GM23248 (cell line): ENCODE results near the gene BCL2L12. TPM values are rescaled to one million over a fixed set of nuclear protein-coding genes. Genes with fewer than 3 reads are reported as not detected.

ENCODE experiments used
- DNase-seq: peaks from one replicate; pipeline ENCODE4 v3.0.0-alpha.2; 2015
- H2AFZ ChIP-seq: fragments of 200-600 bp; sonication (generic); 2 replicates; pipeline ENCODE4 v1.6.1; 2016; ENCODE audit warnings: antibody characterized with exemption
- H3F3A ChIP-seq: fragments of 200-600 bp; sonication (generic); 2 replicates; pipeline ENCODE4 v1.6.1; 2016; ENCODE audit warnings: mild to moderate bottlenecking, antibody characterized with exemption, mixed run types; ENCODE audit not compliant: insufficient read depth
- H3K27ac ChIP-seq: fragments of 200-600 bp; sonication (generic); 2 replicates; pipeline ENCODE4 v1.5.1; 2016; ENCODE audit warnings: mild to moderate bottlenecking
- H3K27me3 ChIP-seq: fragments of 200-600 bp; sonication (generic); replicated peaks from 2 replicates; pipeline ENCODE4 v1.6.1; 2016; ENCODE audit warnings: mild to moderate bottlenecking; ENCODE audit not compliant: insufficient read depth
- H3K36me3 ChIP-seq: fragments of 200-600 bp; sonication (generic); 2 replicates; pipeline ENCODE4 v1.6.1; 2016; ENCODE audit warnings: low read depth, mild to moderate bottlenecking
- H3K4me1 ChIP-seq: fragments of 200-600 bp; sonication (generic); 2 replicates; pipeline ENCODE4 v1.6.1; 2016; ENCODE audit warnings: mild to moderate bottlenecking; ENCODE audit not compliant: insufficient read depth
- H3K4me2 ChIP-seq: fragments of 200-600 bp; sonication (generic); one replicate; pipeline ENCODE4 v1.6.1; 2016; ENCODE audit warnings: mild to moderate bottlenecking; ENCODE audit not compliant: unreplicated experiment
- H3K4me3 ChIP-seq: fragments of 200-600 bp; sonication (generic); 2 replicates; pipeline ENCODE4 v1.5.1; 2016; ENCODE audit warnings: mild to moderate bottlenecking
- H3K79me2 ChIP-seq: fragments of 200-600 bp; sonication (generic); 2 replicates; pipeline ENCODE4 v1.6.1; 2016; ENCODE audit warnings: mild to moderate bottlenecking; ENCODE audit not compliant: insufficient read depth
- H3K9ac ChIP-seq: fragments of 200-600 bp; sonication (generic); 2 replicates; pipeline ENCODE4 v1.6.1; 2016; ENCODE audit warnings: mild to moderate bottlenecking
- H3K9me2 ChIP-seq: fragments of 200-600 bp; sonication (generic); 2 replicates; pipeline ENCODE4 v1.6.1; 2016; ENCODE audit warnings: mixed run types, mild to moderate bottlenecking, moderate library complexity; ENCODE audit not compliant: insufficient read depth
- H3K9me3 ChIP-seq: fragments of 200-600 bp; sonication (generic); one replicate; pipeline ENCODE4 v1.6.1; 2017; ENCODE audit warnings: low read depth
- H4K20me1 ChIP-seq: fragments of 200-600 bp; sonication (generic); 2 replicates; pipeline ENCODE4 v1.6.0; 2016; ENCODE audit not compliant: insufficient read depth
- EZH2 ChIP-seq: fragments of 200-600 bp; sonication (generic); IDR thresholded peaks from 2 replicates; pipeline ENCODE4 v1.6.1; 2018; ENCODE audit warnings: antibody characterized with exemption, mild to moderate bottlenecking; ENCODE audit not compliant: insufficient read depth, poor library complexity, severe bottlenecking
- EZH2phosphoT487 ChIP-seq: fragments of 200-600 bp; sonication (generic); IDR thresholded peaks from 2 replicates; pipeline ENCODE4 v1.6.1; 2018; ENCODE audit warnings: antibody characterized with exemption, moderate library complexity, mild to moderate bottlenecking, low read depth; ENCODE audit not compliant: insufficient read depth
- WGBS, 2 experiments: methylation state at CpG; one replicate each; pipeline ENCODE4 v1.1.6; 2015 to 2017; ENCODE audit warnings: low lambda C conversion rate in 2 of 2, low coverage in 1 of 2; ENCODE audit errors: missing lambda C conversion rate in 2 of 2; 5-methylcytosine and 5-hydroxymethylcytosine counted together
- in situ Hi-C: fragments of 300-500 bp; cut with MboI; formaldehyde crosslinking; loops from 2 replicates; pipeline ENCODE4 v1.15.0; 2020
- polyA plus RNA-seq: library from polyadenylated mRNA; unstranded; fragments of >200 nt; fragmentation: Nextera tagmentation; extraction: Ambion mirVana; gene quantifications from 2 replicates; pipeline ENCODE4 v1.2.1, GENCODE V29; 2016
- total RNA-seq: library from RNA; depleted of rRNA; stranded (reverse); fragments of >200 nt; shearing (Covaris generic); gene quantifications from 2 replicates; pipeline ENCODE4 v1.2.3, GENCODE V29; 2014

The BCL2L12 gene
- total and polyA plus RNA-seq, 2 experiments from 2014 or later: 9.5 to 16.6 TPM

DNA sequence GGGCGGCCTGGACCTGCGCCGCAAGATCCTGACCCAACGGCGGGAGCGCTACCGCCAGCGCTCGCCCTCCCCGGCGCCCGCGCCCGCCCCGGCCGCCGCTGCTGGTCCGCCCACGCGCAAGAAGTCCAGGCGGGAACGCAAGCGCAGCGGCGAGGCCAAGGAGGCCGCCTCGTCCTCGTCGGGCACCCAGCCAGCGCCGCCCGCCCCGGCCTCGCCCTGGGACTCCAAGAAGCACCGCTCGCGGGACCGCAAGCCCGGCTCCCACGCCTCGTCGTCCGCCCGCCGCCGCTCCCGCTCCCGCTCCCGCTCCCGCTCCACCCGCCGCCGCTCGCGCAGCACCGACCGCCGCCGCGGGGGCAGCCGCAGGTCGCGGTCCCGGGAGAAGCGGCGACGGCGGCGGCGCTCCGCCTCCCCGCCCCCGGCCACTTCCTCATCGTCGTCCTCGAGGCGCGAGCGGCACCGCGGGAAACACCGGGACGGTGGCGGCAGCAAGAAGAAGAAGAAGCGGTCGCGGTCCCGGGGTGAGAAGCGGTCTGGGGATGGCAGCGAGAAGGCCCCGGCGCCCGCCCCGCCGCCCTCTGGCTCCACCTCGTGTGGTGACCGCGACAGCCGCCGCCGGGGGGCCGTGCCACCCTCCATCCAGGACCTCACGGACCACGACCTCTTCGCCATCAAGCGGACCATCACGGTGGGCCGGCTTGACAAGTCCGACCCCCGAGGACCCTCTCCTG is 13.7 kb upstream of the BCL2L12 start:
- no peaks in the 10 kb centered on the region for H3K36me3 ChIP-seq
- WGBS, 2 experiments: 95 to 97% methylated on average over 23 to 108 of the region's 110 CpGs
- in situ Hi-C loops: no loop called here

DNA sequence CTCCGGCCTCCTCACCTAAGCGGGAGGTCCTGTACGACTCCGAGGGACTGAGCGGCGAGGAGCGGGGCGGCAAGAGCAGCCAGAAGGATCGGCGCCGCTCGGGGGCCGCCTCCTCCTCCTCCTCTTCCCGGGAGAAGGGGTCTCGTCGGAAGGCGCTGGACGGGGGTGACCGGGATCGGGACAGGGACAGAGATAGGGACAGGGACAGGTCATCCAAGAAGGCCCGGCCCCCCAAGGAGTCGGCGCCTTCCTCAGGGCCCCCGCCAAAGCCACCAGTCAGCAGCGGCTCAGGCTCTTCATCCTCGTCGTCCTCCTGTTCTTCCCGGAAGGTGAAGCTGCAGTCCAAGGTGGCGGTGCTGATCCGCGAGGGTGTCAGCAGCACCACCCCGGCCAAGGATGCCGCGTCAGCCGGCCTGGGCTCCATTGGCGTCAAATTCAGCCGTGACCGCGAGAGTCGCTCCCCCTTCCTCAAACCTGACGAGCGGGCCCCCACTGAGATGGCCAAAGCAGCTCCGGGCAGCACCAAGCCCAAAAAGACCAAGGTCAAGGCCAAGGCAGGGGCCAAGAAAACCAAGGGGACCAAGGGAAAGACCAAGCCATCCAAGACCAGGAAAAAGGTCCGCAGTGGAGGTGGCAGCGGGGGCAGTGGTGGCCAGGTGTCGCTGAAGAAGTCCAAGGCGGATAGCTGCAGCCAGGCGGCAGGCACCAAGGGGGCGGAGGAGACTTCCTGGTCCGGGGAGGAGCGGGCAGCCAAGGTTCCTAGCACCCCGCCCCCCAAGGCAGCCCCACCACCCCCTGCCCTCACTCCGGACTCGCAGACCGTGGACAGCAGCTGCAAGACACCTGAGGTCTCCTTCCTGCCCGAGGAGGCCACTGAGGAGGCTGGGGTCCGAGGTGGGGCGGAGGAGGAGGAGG is 12.9 kb upstream of the BCL2L12 start:
- Histone ChIP-seq H3K79me2 (peaks cover 39% of the 10 kb centered on the region), H3K4me3 (no peak overlapping the region), H3K9me3 (no peaks in the 10 kb centered on the region), H3F3A (no peaks in the 10 kb centered on the region), H3K4me2 (no peak overlapping the region), H3K27ac (no peak overlapping the region), H2AFZ (no peak overlapping the region), H3K9me2 (no peaks in the 10 kb centered on the region), H3K4me1 (no peaks in the 10 kb centered on the region), H3K9ac (no peak overlapping the region), H3K36me3 (no peaks in the 10 kb centered on the region), H3K27me3 (no peaks in the 10 kb centered on the region), H4K20me1 (no peaks in the 10 kb centered on the region)
- no peak for DNase-seq
- 94 to 97% methylated on average over 43 to 58 of the region's 58 CpGs for WGBS, 2 experiments
- TF ChIP-seq EZH2 (no peak), EZH2phosphoT487 (no peak)
- in situ Hi-C loops: no loop called here

More for the DNA sequence above, 13.7 kb upstream of the BCL2L12 start:
- Histone ChIP-seq H3K27ac (no peak overlapping the region), H3K9ac (no peak overlapping the region), H3K9me2 (no peaks in the 10 kb centered on the region), H3K4me3 (no peak overlapping the region), H2AFZ (no peak overlapping the region), H3K79me2 (peaks cover 47% of the 10 kb centered on the region), H3K4me2 (no peak overlapping the region), H3K27me3 (no peaks in the 10 kb centered on the region), H3K4me1 (no peaks in the 10 kb centered on the region), H3K9me3 (no peaks in the 10 kb centered on the region), H3F3A (no peaks in the 10 kb centered on the region), H4K20me1 (no peaks in the 10 kb centered on the region)
- TF ChIP-seq EZH2phosphoT487: no peak
- TF ChIP-seq EZH2: no peak
- DNase-seq: no peak

DNA sequence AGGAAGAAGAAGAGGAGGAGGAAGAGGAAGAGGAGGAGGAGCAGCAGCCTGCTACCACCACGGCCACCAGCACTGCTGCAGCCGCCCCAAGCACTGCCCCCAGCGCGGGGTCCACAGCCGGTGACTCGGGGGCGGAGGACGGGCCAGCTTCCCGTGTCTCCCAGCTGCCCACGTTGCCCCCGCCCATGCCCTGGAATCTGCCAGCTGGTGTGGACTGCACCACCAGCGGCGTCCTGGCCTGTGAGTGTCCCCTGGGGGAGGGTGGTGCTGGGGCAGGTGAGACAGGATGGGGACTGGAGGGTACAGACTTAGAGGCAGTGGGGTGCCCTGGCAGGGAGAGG is 12.3 kb upstream of the BCL2L12 start:
- Histone ChIP-seq H4K20me1 (no peaks in the 10 kb centered on the region), H3K4me3 (no peak overlapping the region), H3K9me3 (no peaks in the 10 kb centered on the region), H3K4me1 (no peaks in the 10 kb centered on the region), H2AFZ (no peak overlapping the region), H3K9ac (no peak overlapping the region), H3K27ac (no peak overlapping the region), H3F3A (peaks cover under 1% of the 10 kb centered on the region; the same call in 1 of the 2 replicates), H3K9me2 (no peaks in the 10 kb centered on the region), H3K36me3 (no peaks in the 10 kb centered on the region), H3K27me3 (no peaks in the 10 kb centered on the region), H3K79me2 (peaks cover 34% of the 10 kb centered on the region), H3K4me2 (no peak overlapping the region)
- no peak for DNase-seq
- WGBS, 2 experiments: 85 to 94% methylated on average over 10 to 13 of the region's 13 CpGs
- no peak for TF ChIP-seq EZH2
- no peak for TF ChIP-seq EZH2phosphoT487
- in situ Hi-C loops: no loop called here

- Histone ChIP-seq H4K20me1 (no peaks in the 10 kb centered on the region), H3K27ac (no peak overlapping the region), H2AFZ (no peak overlapping the region), H3K9me3 (no peaks in the 10 kb centered on the region), H3K27me3 (no peaks in the 10 kb centered on the region), H3K4me3 (no peak overlapping the region), H3K9me2 (no peaks in the 10 kb centered on the region), H3K9ac (no peak overlapping the region), H3K4me2 (no peak overlapping the region), H3K4me1 (no peaks in the 10 kb centered on the region), H3F3A (peaks cover 5% of the 10 kb centered on the region; the same call in 1 of the 2 replicates), H3K79me2 (peaks cover 22% of the 10 kb centered on the region), H3K36me3 (no peaks in the 10 kb centered on the region)
- DNase-seq: no peak
- WGBS, 2 experiments: 82 to 88% methylated on average over 8 to 10 of the region's 10 CpGs
- in situ Hi-C loops: no loop called here
- TF ChIP-seq EZH2phosphoT487: no peak
- TF ChIP-seq EZH2: no peak
These were observed 11.2 kb upstream of the BCL2L12 start for GRCh38 chr19:49654581-49654980.
